Hepatocyte (in vitro differentiated cells): Measurements from ENCODE around the gene KCTD17.

Experiments
- CTCF ChIP-seq: fragments of 200-600 bp; sonication (generic); IDR thresholded peaks from 2 replicates; pipeline ENCODE4 v1.5.1; 2016; ENCODE audit warnings: antibody characterized with exemption, mild to moderate bottlenecking; ENCODE audit not compliant: poor library complexity
- EZH2 ChIP-seq: fragments of 200-600 bp; sonication (generic); IDR thresholded peaks from 2 replicates; pipeline ENCODE4 v1.6.1; 2016; ENCODE audit warnings: antibody characterized with exemption, mild to moderate bottlenecking, borderline replicate concordance

GRCh38 chr22:37062702-37063381, 11.3 kb downstream of the KCTD17 start:
- TF ChIP-seq CTCF (no peak), EZH2 (no peak)
